Fibroblast of skin of right biceps (primary cell): Measurements from ENCODE around the gene KIF4B.
"Not testable (repeated sequence)": the region's sequence is repeated elsewhere in the genome, so short reads cannot be mapped to it uniquely, and the experiment has no call there.

ENCODE experiments used
- DNase-seq: peaks from one replicate; pipeline ENCODE4 v3.0.0-alpha.2; 2013

Gene KIF4B

DNA sequence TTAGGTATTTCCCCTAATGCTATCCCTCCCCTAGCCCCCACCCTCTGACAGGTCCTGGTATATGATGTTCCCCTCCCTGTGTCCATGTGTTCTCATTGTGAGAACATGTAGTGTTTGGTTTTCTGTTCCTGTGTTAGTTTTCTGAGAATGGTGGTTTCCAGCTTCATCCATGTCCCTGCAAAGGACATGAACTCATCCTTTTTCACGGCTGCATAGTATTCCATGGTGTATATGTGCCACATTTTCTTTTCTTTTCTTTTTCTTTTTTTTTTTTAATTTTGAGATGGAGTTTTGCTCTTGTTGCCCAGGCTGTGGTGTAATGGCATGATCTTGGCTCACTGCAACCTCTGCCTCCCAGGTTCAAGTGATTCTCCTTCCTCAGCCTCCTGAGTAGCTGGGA, 7.3 kb upstream of the KIF4B start:
- not testable (repeated sequence) for DNase-seq

DNA sequence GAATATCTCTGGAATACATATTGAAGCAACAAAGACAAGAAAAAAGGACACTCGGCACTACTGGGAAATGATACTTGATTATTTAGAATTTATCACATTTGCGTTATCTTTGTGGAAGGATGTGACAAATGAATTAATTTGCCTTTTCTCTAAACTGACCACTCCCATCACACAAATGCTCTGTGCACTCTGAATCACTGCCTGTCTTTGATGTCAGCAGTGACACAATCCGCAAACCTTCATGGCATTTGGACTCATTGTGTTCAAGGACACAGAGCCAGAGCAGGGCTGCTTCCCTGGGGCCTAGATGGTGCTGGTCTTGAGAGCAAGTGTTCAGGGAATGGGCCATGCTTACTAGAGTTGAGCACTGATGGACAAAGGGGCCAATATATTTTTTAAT, 4.9 kb upstream of the KIF4B start:
- no peak for DNase-seq

DNA sequence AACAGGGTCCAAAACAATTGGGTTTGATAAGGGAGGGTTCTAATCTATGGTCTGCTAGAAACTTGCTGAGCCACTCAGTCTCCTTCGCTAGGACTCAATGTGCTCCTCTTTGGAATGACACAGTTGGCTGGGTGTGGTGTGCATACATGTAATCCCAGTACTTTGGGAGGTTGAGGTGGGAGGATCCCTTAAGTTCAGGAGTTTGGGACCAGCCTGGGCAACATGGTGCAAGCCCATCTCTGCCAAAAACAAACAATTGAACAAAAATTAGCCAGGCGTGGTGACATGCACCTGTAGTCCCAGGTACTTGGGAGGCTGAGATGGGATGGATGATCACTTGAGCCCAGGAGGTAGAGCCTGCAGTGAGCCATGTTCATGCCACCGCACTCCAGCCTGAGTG, 2.7 kb upstream of the KIF4B start:
- DNase-seq = no peak

DNA sequence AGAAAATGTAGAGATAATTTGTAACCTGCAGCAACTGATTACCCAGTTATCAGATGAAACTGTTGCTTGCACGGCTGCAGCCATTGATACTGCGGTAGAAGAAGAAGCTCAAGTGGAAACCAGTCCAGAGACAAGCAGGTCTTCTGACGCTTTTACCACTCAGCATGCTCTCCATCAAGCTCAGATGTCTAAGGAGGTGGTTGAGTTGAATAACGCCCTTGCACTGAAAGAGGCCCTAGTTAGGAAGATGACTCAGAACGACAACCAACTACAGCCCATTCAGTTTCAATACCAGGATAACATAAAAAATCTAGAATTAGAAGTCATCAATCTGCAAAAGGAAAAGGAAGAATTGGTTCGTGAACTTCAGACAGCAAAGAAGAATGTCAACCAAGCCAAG, 1.7 kb downstream of the KIF4B start:
- DNase-seq = no peak

DNA sequence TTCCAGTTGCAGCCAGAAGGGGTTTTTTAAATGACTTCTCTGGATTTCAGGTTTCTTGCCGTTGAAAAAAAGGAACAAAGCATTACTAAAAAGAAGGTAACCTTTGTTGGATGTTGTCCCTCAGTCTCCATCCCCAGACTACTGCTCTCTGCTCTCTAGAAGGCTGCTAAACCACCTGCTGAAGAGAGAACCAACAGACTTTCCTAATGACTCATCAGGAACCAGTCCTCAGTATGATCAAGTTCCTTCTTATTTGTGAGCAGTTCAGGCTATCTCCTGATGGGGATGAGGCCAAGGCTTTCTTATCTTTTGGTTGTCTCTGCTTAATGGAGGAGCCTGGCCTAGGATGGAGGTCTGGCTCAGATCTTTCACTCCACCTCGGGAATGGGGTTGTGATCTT, 4.1 kb downstream of the KIF4B start:
- DNase-seq = no peak

DNA sequence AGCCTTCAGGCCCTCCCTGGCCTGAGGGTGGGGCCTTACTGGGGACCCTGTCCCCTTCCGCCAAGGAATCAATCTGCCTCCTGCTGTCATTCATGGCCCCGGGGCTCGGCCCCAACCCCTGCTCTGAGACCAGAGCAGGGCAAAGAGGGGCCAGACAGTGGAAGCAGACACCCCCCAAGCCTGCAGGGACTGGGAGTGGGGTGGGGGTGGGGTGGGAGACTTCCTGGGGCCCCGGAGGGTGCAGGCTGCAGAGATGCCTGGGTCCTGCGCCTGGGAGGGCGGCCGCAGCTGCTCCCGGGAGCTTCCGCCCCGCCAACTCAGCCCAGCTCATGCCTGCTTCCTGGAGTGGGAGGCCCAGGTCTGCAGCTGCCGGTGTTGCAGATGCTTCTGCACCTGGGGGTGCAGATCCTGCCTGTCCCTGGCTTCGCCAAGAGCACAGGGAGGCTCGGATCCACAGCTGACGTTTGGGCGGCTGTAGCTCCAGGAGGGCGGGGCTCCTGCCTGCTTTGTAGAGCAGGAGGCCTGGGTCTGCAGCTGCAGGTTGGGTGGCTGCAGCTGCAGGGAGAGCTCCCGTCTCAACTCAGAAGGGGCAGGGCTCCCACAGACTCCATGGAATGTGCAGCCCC, 6.2 kb downstream of the KIF4B start:
- no peak for DNase-seq

DNA sequence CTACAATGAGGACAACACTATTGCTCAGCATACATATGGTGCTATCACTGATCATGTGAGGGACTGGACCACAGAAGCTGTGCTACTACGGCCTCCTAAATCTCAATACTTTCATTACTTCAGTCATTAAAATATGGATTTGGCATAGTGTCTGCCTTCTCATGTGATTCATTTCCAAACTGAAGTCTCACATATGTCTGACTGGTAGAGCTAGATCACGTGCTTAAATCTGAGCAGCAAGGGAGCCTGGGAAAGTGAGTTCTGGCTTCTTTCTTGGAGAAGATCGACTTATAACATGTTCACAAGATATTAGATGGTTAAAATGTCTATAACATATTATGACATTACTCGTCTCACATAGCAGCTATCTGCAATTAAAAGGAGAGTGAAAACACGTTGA, 8.3 kb downstream of the KIF4B start:
- no peak for DNase-seq

DNA sequence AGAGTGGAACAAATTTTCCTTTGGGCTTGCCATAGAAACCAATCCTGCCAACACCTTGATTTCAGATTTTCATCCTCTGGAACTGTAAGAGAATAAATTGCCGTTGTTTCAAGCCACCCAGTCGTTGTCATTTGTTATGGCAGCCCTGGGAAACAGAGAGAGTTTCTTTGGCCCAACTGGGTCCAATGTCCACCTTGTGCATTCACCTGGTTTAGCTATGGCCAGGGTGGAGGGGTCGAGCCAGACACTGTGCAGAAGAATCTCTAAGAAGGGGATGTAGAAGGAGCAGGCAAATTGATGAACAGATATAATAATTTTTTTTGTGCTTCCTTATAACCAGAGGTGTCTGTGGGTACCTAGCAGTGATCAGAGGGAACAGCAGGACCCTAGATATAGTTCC, 9.8 kb downstream of the KIF4B start:
- DNase-seq = no peak

DNA sequence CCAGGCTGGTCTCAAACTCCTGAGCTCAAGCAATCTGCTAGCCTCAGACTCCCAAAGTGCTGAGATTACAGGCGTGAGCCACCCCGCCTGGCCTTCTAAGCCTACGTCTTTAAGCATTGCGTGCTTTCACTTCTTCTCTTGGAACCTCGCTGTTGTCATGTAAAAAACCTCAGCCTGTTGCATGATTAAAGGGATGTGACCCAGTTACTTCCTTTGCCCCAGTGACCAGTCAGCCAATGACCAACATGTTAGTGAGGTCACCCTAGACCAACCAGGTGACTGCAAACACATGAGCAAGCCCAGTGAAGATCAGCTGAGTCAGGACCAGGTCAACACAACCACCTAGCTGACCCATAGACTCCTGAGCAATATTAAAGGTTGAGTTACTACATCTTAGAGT, 10.5 kb downstream of the KIF4B start:
- no peak for DNase-seq

DNA sequence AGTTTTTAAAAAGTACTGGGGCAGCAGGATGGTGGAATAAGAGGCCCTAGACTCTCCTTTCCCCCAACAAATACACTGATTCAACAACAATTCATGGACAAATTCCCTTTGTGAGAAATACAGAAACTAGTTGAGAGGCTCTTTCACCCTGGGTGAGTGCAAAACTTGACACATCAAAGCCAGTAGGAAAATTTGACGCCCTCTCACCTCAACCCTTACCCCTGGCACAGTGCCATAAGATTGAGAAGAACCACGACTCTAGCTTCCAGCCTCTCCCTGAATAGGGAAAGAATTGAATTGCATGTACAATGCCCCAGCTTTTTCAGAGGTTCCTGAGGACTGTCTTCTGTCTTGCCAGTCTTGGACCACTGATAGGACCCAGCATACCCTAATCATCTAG, 12.3 kb downstream of the KIF4B start:
- DNase-seq = no peak

DNA sequence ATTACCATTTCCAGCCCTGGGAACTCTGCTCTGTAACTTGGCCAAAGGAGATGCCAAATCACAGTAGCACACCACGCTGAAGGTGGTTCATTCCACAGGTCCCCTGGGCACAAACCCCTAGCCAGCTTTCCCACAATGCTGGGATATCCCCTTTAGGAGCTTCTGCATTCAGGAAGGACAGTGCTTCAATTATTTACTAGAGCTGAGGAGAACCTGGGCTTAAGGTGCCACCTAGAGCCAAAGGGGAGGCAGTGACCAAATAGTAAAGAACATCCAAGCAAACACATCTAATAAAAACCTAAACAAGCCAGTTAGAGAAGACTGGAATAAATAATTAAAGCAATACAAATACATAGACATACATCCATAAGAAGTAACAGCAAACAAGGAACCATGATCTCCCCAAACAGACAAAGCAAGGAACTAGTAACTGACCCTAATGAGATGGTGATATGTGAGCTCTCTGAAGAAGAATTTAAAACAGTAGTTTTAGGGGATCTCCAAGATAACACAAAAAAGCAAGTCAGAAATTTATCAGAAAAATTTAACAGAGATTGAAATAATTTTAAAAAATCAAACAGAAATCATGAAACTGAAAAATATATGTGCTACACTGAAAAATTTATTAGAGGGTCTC, 14.6 kb downstream of the KIF4B start:
- no peak for DNase-seq

DNA sequence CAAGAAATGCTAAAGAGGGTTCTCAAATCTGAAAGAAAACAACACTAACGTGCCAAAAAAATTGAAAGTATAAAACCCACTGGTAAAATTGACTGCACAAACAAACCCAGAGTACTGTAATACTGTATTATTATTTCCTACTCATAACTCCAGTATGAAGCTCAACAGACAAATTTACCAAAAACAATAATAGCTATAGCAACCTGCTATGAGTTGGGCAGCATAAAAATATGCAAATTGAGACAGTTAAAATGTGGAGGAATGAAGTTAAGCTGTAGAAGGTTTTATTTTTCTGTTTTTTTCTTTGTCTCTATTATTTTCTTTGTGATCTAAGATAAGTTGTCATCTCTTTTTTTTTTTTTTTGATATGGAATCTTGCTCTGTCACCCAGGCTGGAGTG, 15.7 kb downstream of the KIF4B start:
- no peak for DNase-seq

DNA sequence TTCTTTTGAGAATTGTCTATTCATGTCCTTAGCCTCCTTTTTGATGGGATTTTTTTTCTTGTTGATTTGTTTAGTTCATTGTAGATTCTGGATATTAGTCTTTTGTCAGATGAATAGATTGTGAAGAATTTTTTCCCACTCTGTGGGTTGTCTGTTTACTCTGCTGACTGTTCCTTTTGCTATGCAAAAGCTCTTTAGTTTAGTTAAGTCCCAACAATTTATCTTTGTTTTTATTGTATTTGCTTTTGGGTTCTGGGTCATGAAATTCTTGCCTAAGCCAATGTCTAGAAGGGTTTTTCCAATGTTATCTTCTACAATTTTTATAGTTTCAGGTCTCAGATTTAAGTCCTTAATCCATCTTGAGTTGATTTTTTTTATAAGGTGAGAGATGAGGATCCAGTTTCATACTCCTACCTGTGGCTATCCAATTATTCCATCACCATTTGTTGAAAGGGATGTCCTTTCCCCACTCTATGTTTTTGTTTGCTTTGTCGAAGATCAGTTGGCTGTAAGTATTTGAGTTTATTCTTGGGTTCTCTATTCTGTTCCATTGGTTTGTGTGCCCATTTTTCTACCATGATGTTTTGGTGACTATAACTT, 20.7 kb downstream of the KIF4B start:
- DNase-seq = not testable (repeated sequence)

DNA sequence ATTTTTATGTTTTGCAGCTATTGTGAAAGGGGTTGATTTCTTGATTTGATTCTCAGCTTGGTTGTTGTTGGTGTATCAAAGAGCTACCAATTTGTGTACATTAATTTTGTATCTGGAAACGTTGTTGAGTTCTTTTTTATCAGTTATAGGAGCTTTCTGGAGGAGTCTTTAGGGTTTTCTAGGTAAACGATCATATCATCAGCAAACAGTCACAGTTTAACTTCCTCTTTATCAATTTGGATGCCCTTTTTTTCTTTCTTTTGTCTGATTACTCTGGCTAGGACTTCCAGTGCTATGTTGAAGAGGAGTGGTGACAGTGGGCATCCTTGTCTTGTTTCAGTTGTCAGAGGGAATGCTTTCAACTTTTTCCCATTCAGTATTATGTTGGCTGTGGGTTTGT, 21.5 kb downstream of the KIF4B start:
- not testable (repeated sequence) for DNase-seq

DNA sequence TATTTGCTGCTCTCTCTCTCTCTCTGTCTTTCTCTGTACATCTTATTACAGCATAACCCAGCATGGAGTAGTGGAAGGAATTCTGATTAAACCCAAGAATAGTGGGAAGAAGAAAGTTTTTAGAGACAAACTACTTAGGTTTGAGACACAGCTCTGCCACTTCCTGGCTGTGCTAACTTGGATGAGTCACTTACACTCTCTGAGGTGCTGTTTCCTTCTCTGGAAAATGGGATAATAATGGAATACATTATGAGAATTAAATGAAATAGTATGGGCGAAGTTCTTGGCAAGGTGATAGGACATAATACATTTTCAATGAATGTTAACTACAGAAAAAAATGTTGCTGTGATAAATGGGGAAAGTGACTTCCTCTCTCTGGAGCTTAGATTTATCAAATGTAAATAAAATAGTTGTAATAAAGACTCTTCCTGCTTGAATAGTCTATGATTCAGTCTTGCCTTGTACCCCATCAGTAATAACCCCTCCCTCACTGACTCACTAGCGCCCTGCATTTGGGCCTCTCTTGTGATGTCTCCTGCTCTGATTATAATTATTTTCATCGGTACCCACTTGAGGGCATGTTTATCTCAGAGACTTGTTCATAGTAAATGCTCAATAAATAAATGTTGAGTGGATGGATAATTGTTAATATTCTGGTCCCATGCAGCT, 27.6 kb downstream of the KIF4B start:
- DNase-seq = no peak

DNA sequence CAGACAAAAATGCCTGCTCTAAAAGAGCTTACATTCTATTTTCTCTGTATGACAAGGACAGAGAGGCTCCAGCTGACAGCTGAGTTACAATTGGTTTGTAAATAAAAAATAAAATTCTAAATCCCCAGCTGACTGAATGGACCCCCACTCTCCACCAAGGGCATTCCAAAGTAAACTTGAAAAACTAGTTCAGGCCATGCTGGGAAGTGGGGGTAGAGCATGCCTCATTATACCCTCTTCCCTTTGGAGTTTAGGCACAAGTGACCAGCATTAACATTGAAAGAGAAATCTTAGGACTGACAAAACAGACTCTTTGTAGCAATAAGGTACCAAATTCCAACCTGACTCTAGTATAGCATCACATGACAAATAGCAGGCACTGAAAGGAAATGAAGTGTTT, 31.0 kb downstream of the KIF4B start:
- DNase-seq = no peak

DNA sequence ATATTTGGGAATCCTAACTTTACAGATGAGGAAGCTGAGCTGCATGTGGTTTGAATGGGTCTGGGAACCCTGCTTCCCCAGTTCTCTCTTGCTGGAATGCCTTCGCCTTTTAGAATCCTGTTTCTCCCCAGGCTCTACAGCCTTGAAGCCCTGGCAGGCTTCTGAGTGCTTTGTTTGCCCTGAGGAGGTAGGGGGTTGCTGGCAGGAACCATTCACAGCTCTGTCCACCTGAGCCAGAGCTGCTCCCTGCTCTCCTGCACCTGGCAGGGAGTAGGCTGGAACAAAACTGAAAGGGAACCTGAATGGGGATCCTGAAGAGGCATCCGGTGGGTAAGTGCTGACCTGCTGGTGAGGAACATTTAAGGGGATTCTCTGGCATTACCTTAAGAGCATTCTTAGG, 33.0 kb downstream of the KIF4B start:
- no peak for DNase-seq

DNA sequence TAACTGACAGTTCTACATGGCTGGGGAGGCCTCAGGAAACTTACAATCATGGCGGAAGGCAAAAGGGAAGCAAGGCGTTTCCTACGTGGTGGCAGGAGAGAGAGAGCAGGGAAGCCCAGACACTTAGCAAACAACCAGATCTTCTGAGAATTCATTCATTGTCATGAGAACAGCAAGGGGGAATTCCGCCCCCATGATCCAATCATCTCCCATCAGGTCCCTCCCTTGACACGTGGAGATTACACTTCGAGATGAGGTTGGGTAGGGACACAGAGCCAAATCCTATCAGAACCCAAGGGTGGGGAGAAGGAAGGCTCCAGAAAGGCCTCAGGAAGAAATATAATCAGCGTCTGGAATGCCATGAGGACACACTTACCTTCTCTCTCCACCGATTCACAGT, 34.3 kb downstream of the KIF4B start:
- no peak for DNase-seq

DNA sequence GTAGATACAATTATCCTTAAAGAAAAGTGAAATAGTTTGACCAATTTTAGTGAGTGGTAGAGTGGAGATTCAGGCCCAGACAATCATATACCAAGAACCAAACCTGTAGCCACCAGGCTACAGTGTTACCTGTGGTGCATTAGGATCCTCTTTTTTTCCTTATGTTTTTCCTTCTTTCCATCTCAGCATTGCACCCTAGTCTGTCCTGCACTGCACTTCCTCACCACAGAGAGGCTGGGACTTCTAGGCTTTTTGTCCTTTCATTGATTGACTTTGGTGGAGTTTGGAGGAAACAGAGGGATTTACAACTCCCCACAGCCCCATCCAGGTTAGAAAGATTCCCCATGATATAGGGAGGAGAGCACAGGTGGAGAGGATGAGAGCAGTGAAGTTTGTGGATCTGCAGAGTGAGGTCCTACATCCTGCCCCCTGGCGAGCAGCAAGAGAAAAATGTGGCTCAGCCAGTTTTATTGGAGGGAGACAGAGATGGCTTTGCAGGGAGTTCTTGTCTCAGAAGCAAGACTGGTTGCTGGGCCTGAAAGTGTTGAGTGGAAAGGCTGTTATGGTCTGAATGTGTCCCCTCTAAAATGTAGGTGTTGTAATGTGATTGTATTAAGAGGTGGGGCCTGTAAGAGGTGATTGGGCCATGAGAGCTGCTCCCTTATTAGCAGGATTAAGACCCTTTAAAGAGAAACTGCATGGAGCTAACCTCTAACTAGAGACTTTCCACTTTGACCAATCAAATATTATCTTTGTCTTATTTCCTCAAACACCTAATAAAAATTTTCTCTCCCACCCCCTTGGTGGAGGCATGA, 36.2 kb downstream of the KIF4B start:
- DNase-seq = no peak

DNA sequence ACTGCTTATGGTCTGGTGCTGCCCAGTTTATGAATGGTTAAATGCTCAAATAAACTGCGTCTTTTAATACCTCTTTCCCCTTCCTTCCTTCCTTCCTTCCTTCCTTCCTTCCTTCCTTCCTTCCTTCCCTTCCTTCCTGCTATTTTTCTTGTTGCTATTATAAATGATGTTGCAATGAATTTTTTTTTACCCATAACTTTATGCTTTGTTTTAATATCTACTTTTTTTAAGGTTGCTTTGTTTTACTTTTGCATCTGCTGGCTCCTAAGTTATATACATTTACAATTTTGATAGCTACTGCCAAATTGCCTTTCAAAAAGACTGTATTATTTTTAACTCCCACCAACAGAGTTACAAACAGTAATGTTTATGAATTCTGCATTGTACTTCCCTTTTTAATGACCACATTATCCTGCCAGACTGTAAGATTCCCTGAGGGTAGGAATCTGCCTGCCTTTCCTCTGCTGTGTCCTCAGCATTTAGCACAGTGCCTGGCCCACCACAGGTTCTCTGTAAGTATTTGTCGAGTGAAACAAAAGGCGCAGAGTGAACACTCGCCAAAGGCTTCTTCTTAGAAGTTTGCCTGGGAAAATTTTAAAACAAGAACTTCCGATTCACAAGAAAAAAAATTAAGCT, 36.9 kb downstream of the KIF4B start:
- no peak for DNase-seq

DNA sequence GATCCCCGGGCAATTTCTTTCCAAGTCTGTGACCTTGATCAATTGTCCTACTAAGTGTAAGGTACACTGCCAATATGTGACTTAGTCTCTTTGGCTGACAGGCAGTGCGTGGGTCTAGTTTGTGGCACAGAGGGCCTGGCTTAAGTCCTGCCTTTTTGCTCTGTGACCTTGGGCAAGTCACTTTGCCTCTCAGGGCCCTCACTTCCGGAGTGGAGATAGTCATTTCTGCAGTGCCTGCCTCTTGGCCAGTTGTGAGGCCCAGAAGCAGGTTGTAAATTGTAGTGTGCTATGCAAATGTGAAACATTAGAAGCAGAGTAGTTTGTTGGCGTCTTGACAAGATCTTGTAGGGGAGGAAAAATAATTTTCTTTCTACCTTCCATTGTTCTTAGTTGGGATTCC, 39.0 kb downstream of the KIF4B start:
- DNase-seq = no peak

DNA sequence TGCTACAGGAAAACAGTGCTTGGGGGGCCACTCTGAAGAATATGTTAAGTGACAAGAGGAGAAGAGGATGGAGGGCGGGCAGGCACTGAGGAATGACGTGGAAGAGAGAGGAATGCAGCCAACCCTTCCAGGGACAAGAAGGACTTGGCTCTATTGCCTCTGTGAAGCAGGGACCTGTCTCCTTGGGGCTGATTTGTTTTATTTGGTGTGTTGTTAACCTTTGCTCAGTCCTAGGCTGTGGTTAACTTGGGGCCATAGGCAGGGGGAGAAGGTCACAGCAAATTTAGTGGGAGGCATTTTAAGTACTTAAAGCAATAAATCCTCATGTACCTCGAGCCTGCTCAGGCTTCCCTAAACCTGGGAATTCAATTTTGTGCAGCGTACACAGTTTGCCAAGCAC, 39.9 kb downstream of the KIF4B start:
- DNase-seq = no peak
